IPS-20b (cell line): ENCODE data around the gene DOK3.
"Not testable (repeated sequence)": the region's sequence is repeated elsewhere in the genome, so short reads cannot be mapped to it uniquely, and the experiment has no call there.

ENCODE experiments used
- H3K27ac ChIP-seq: one replicate; pipeline ENCODE4 v1.5.1; 2013; ENCODE audit warnings: low read length
- H3K27me3 ChIP-seq: 2 replicates; pipeline ENCODE4 v1.6.1; 2013; ENCODE audit warnings: mild to moderate bottlenecking, low read length, inconsistent platforms; ENCODE audit not compliant: insufficient read depth
- H3K36me3 ChIP-seq: 2 replicates; pipeline ENCODE4 v1.6.1; 2013; ENCODE audit warnings: low read depth, mild to moderate bottlenecking, inconsistent platforms, low read length, moderate library complexity; ENCODE audit not compliant: insufficient read depth
- H3K4me1 ChIP-seq: 2 replicates; pipeline ENCODE4 v1.6.1; 2013; ENCODE audit warnings: mild to moderate bottlenecking, control low read depth, inconsistent platforms, low read length, moderate library complexity; ENCODE audit not compliant: insufficient read depth
- H3K4me3 ChIP-seq: 2 replicates; pipeline ENCODE4 v1.5.1; 2013; ENCODE audit warnings: mild to moderate bottlenecking, low read length, inconsistent platforms
- H3K9ac ChIP-seq: 2 replicates; pipeline ENCODE4 v1.6.1; 2013; ENCODE audit warnings: low read depth, mild to moderate bottlenecking, inconsistent platforms, low read length, moderate library complexity
- H3K9me3 ChIP-seq: 2 replicates; pipeline ENCODE4 v1.6.1; 2013; ENCODE audit warnings: mild to moderate bottlenecking, low read depth, low read length, inconsistent platforms; ENCODE audit not compliant: insufficient read depth

Gene DOK3

DNA sequence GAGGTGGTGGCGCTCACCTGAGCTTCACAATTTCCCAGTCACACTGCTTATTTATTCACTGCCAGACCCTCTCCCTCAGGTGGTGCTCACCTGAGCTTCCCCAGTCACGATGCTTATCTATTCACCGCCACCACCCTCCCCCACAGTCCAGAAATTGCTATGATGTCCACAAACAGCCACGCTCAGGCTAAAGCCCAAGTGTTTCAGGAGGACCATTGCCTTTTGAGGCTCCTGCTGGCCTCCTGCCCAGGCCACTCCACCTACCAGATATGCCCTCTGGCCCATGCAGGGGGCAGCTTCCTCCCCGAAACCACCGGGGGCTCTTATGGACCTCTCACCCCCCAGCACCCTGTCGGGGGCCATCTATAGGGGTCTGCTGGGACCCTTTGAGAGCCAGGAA, 16.8 kb downstream of the DOK3 start:
- Histone ChIP-seq H3K4me3 (no peak overlapping the region), H3K27ac (no peak overlapping the region), H3K36me3 (peaks cover 77% of the 10 kb centered on the region), H3K9me3 (no peaks in the 10 kb centered on the region), H3K9ac (no peak overlapping the region), H3K4me1 (peaks cover 15% of the 10 kb centered on the region), H3K27me3 (no peaks in the 10 kb centered on the region; the same call in 1 of the 2 replicates)

DNA sequence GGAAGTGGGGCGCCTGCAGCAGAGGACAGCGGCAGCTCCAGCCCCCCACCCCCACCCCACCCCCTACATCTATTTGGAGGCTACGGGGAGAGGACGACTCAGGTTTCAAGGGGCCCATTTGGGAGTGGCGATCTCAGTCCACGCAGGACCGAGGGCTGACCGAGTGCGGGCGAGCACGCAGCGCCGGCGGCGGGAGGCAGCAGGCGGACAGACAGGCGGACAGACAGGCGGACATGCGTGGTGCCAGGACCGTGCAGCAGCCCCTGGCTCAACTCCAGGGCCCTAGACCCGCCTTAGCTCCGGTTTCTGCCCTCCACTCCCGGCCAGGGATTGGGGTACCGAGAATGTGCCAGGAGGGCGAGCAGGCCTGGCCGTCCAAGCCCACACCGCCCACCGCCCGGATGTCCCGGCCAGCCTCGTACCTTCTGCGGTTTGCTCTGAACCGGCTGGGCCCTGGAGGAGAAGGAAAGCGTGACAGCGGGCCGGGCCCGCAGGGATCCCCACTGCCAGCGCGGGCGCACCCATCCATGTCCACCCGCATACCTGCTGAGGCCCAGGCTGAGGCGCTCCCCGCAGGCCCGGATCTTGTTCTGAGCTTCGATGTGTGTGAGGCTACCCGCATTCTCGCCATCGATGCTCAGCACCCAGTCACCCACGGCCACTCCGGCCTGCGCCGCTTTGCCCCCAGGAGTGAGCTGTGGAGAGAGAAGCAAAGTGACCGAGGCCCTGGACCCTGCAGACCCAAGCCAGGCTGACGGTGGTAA, 17.5 kb downstream of the DOK3 start:
- Histone ChIP-seq H3K9ac (no peak overlapping the region), H3K4me1 (peaks cover 15% of the 10 kb centered on the region), H3K36me3 (peaks cover 84% of the 10 kb centered on the region), H3K4me3 (no peak overlapping the region), H3K27me3 (no peaks in the 10 kb centered on the region), H3K9me3 (no peaks in the 10 kb centered on the region), H3K27ac (no peak overlapping the region)

- Histone ChIP-seq H3K27ac (no peak overlapping the region), H3K4me3 (no peak overlapping the region), H3K27me3 (no peaks in the 10 kb centered on the region), H3K9ac (peak overlapping the region; percentile 7; the same call in 1 of the 2 replicates), H3K4me1 (peaks cover 15% of the 10 kb centered on the region), H3K9me3 (no peaks in the 10 kb centered on the region), H3K36me3 (peaks cover 88% of the 10 kb centered on the region)
Observed at GRCh38 chr5:177491429-177491945, 18.1 kb downstream of the DOK3 start.

DNA sequence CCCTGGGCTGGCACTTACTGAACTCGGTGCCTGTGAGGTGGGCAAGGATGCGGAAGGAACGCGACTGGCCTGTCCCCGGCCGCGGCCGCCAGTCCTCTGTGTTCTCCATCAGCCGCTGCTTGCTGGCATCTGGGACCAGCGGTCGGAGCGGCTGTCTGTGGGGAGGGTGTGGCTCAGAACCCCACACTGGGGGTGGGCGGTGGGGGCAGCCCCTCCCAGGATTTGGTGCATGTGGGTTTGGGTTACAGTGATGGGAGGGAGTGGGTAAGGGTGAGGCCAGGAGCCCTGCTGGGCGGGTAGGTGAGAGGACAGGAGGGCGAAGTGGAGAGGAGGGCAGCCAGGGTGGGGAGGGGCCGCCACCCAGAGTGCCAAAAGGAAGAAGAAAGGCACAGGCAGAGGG, 18.6 kb downstream of the DOK3 start:
- H3K27ac ChIP-seq = no peak overlapping the region
- peaks cover 12% of the 10 kb centered on the region for H3K4me1 ChIP-seq

DNA sequence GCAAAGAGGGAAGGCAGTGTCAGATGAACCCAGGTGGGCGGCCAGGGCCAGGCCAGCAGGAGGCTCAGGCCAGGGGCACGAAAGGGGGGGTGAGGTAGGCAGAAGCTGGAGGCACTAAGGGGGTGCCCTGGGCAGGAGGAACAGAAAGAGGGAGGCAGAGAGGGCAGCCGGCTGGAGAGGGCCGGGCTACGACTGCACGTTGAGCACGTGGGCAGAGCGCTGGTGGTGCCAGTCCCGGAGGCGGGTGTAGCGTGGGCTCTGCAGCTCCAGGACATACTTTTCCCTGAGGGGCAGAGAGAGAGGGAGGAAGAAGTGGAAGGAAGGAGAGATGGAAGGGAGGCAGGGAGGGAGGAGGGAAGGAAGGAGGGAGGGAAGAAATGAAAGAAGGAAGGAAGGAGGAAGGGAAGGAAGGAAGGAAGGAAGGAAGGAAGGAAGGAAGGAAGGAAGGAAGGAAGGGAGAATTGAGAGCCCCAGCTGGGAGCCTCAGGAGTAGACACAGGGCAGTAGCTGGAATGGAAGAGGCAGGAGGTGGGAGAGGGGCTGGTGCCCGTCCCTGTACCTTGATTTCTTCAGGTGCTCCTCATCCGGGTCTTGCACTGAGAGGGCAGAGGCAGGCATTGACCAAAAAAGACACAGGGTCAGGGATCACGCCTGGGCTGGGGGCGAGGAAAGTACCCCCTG, 19.2 kb downstream of the DOK3 start:
- Histone ChIP-seq H3K9me3 (no peaks in the 10 kb centered on the region), H3K9ac (no peak overlapping the region)

More for the DNA sequence above, 18.6 kb downstream of the DOK3 start:
- H3K9me3 ChIP-seq = no peaks in the 10 kb centered on the region
- no peaks in the 10 kb centered on the region for H3K27me3 ChIP-seq
- H3K9ac ChIP-seq = peak overlapping the region; percentile 7; the same call in 1 of the 2 replicates
- H3K36me3 ChIP-seq = peaks cover 89% of the 10 kb centered on the region
- H3K4me3 ChIP-seq = no peak overlapping the region

GRCh38 chr5:177489119-177489716, 20.4 kb downstream of the DOK3 start:
- H3K27ac ChIP-seq = no peak overlapping the region
- H3K9me3 ChIP-seq = no peaks in the 10 kb centered on the region
- H3K4me1 ChIP-seq = no peaks in the 10 kb centered on the region; the same call in none of the 2 replicates
- no peaks in the 10 kb centered on the region for H3K27me3 ChIP-seq
- H3K36me3 ChIP-seq = peaks cover 90% of the 10 kb centered on the region
- H3K4me3 ChIP-seq = no peak overlapping the region
- H3K9ac ChIP-seq = no peak overlapping the region

More for the DNA sequence above, 19.2 kb downstream of the DOK3 start:
- H3K36me3 ChIP-seq = peaks cover 89% of the 10 kb centered on the region
- H3K27ac ChIP-seq = no peak overlapping the region
- peaks cover 7% of the 10 kb centered on the region for H3K4me1 ChIP-seq
- no peaks in the 10 kb centered on the region for H3K27me3 ChIP-seq
- H3K4me3 ChIP-seq = no peak overlapping the region

DNA sequence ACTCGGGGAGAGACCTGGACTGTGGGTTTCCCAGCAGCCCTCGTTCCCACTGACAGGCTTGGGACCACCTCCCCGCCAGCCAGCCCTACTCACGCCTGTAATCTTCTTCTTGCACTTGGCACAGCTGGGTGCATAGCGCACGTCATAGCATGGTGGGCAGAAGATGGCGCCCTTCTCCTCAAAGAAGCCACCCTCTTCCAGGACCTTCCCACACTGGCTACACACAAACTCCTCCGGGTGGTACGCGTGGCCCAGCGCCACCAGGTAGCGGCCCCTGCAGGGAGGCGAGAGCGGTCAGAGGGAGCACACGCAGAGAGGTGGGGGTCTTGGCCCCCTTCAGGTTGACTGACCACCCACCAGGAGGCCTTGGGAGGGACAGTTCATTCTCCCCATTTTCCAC, 21.7 kb downstream of the DOK3 start:
- H3K4me1 ChIP-seq = no peaks in the 10 kb centered on the region

DNA sequence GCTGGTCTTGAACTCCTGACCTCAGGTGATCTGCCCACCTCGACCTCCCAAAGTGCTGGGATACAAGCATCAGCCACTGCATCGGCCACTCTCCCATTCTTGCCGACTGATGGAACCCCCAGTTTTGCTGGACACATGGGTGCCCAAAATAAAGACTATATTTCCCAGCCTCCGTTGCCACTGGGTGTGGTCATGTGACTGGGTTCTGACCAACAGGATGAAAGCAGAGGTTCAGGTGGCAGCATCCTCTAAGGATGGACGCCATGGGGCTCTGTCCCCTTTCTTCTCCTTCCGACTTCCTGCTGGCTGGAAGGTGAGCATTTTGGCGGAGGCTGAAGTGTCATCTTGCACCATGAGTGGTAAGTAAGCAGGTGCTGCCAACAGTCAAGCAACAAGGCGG, 22.5 kb downstream of the DOK3 start:
- H3K4me3 ChIP-seq = no peak overlapping the region
- no peaks in the 10 kb centered on the region for H3K27me3 ChIP-seq
- H3K4me1 ChIP-seq = no peaks in the 10 kb centered on the region
- H3K36me3 ChIP-seq = peaks cover 85% of the 10 kb centered on the region
- H3K9ac ChIP-seq = no peak overlapping the region
- H3K9me3 ChIP-seq = no peaks in the 10 kb centered on the region
- H3K27ac ChIP-seq = no peak overlapping the region

More for the DNA sequence above, 21.7 kb downstream of the DOK3 start:
- H3K9ac ChIP-seq = no peak overlapping the region
- no peaks in the 10 kb centered on the region for H3K9me3 ChIP-seq
- no peaks in the 10 kb centered on the region for H3K27me3 ChIP-seq
- H3K27ac ChIP-seq = no peak overlapping the region
- no peak overlapping the region for H3K4me3 ChIP-seq
- peaks cover 90% of the 10 kb centered on the region for H3K36me3 ChIP-seq

DNA sequence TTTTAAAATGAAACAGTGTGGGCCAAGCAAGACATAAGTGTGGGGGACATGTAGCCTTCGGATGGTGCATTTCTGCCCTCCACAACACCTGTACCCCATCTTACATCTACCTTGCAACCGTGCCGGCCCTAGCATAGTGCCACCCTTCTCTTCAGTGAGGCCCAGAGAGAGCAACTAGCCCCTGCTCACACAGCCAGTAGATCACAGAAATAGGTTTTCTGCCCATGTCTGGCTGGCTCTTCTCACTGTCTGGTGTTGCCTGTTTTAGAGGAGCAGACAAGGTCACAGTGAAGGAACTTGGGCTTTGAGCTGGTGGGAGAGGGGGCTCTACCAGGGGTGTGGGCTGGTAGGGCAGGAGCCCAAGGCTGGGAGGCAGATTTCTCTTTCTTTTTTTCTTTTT, 23.4 kb downstream of the DOK3 start:
- H3K4me3 ChIP-seq = no peak overlapping the region
- H3K9me3 ChIP-seq = no peaks in the 10 kb centered on the region
- no peaks in the 10 kb centered on the region for H3K4me1 ChIP-seq
- H3K36me3 ChIP-seq = peaks cover 92% of the 10 kb centered on the region
- H3K27me3 ChIP-seq = no peaks in the 10 kb centered on the region
- H3K27ac ChIP-seq = no peak overlapping the region
- H3K9ac ChIP-seq = no peak overlapping the region

DNA sequence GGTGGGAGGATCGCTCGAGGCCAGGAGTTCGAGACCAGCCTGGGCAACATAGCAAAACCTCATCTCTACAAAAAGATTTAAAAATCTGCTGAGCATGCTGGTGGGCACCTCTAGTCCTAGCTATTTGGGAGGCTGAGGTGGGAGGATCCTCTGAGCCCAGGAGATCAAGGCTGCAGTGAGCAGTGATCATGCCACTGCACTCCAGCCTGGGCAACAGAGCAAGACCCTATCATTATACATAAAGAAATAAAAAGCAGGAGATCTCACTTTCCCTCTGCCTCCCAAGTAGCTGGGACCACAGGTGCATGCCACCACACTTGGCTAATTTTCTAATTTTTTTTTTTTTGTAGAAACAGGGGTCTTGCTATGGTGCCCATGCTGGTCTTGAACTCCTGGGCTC, 23.9 kb downstream of the DOK3 start:
- H3K9me3 ChIP-seq, H3K27me3 ChIP-seq, H3K27ac ChIP-seq, H3K4me1 ChIP-seq, H3K4me3 ChIP-seq, H3K9ac ChIP-seq: not testable (repeated sequence)
- peaks cover 88% of the 10 kb centered on the region for H3K36me3 ChIP-seq

- Histone ChIP-seq H3K4me3 (no peak overlapping the region), H3K27ac (no peak overlapping the region), H3K4me1 (no peaks in the 10 kb centered on the region), H3K9ac (no peak overlapping the region), H3K27me3 (no peaks in the 10 kb centered on the region), H3K36me3 (peaks cover 81% of the 10 kb centered on the region), H3K9me3 (no peaks in the 10 kb centered on the region)
Observed at GRCh38 chr5:177484902-177485549, 24.6 kb downstream of the DOK3 start.
